Measurements from ENCODE around the gene TOMM40. TPM values are rescaled to one million over a fixed set of nuclear protein-coding genes. Genes with fewer than 3 reads are reported as not detected.

Gene TOMM40
- total RNA-seq, 1 donor from 2014 or later, result 209 TPM

- no peak for DNase-seq (ENCODE audit: low spot score)
- Mint-ChIP-seq H3K36me3 (ENCODE audit: low read depth) (no peaks in the 10 kb centered on the region), H3K9me3 (no peaks in the 10 kb centered on the region), H3K27ac (no peak overlapping the region), H3K4me3 (no peak overlapping the region), H3K27me3 (ENCODE audit: insufficient read depth) (peaks cover 17% of the 10 kb centered on the region), H3K4me1 (ENCODE audit: low read depth) (peaks cover 5% of the 10 kb centered on the region)
- intact Hi-C loops (cut with micrococcal nuclease), result no loop called here
Measured at GRCh38 chr19:44930088-44930487, 39.0 kb downstream of the TOMM40 start.

- peaks cover 10% of the 10 kb centered on the region for H3K27me3 Mint-ChIP-seq (ENCODE audit: insufficient read depth)
- no peak overlapping the region for H3K27ac Mint-ChIP-seq
- DNase-seq (ENCODE audit: low spot score), result no peak
- H3K9me3 Mint-ChIP-seq, result no peaks in the 10 kb centered on the region
- intact Hi-C loops (cut with micrococcal nuclease), result no loop called here
- no peak overlapping the region for H3K4me3 Mint-ChIP-seq
- H3K4me1 Mint-ChIP-seq (ENCODE audit: low read depth), result peaks cover 5% of the 10 kb centered on the region
- no peaks in the 10 kb centered on the region for H3K36me3 Mint-ChIP-seq (ENCODE audit: low read depth)
Measured at GRCh38 chr19:44931541-44931940, 40.5 kb downstream of the TOMM40 start.

- no peak overlapping the region for H3K4me3 Mint-ChIP-seq
- H3K27me3 Mint-ChIP-seq (ENCODE audit: insufficient read depth), result no peaks in the 10 kb centered on the region
- H3K4me1 Mint-ChIP-seq (ENCODE audit: low read depth), result no peaks in the 10 kb centered on the region
- no peak overlapping the region for H3K27ac Mint-ChIP-seq
- no peaks in the 10 kb centered on the region for H3K9me3 Mint-ChIP-seq
- intact Hi-C loops (cut with micrococcal nuclease), result no loop called here
- no peaks in the 10 kb centered on the region for H3K36me3 Mint-ChIP-seq (ENCODE audit: low read depth)
- no peak for DNase-seq (ENCODE audit: low spot score)
Measured at GRCh38 chr19:44939668-44940067, 48.6 kb downstream of the TOMM40 start.

- Mint-ChIP-seq H3K36me3 (ENCODE audit: low read depth) (no peaks in the 10 kb centered on the region), H3K4me3 (no peak within 1 kb of the TSS), H3K9me3 (no peaks in the 10 kb centered on the region), H3K27me3 (ENCODE audit: insufficient read depth) (no peaks in the 10 kb centered on the region), H3K27ac (no peak within 1 kb of the TSS), H3K4me1 (ENCODE audit: low read depth) (no peaks in the 10 kb centered on the region)
- intact Hi-C loops (cut with micrococcal nuclease), result no loop called here
- no peak for DNase-seq (ENCODE audit: low spot score)
Measured at GRCh38 chr19:44942067-44942571, 51.1 kb downstream of the TOMM40 start, which contains the start of gene APOC4. TSS of gene APOC4 (plus strand) at chr19:44942237. CDS start at chr19:44942278, 41 bp downstream.

- H3K27ac Mint-ChIP-seq, result no peak overlapping the region
- no peaks in the 10 kb centered on the region for H3K27me3 Mint-ChIP-seq (ENCODE audit: insufficient read depth)
- no peaks in the 10 kb centered on the region for H3K9me3 Mint-ChIP-seq
- no peak overlapping the region for H3K4me3 Mint-ChIP-seq
- no peak for DNase-seq (ENCODE audit: low spot score)
- no peaks in the 10 kb centered on the region for H3K4me1 Mint-ChIP-seq (ENCODE audit: low read depth)
- intact Hi-C loops (cut with micrococcal nuclease), result no loop called here
- no peaks in the 10 kb centered on the region for H3K36me3 Mint-ChIP-seq (ENCODE audit: low read depth)
Measured at GRCh38 chr19:44943801-44944249, 52.8 kb downstream of the TOMM40 start.

- H3K9me3 Mint-ChIP-seq, result no peaks in the 10 kb centered on the region
- H3K4me1 Mint-ChIP-seq (ENCODE audit: low read depth), result no peaks in the 10 kb centered on the region
- H3K27me3 Mint-ChIP-seq (ENCODE audit: insufficient read depth), result no peaks in the 10 kb centered on the region
- no peak overlapping the region for H3K4me3 Mint-ChIP-seq
- H3K36me3 Mint-ChIP-seq (ENCODE audit: low read depth), result peaks cover 1% of the 10 kb centered on the region
- DNase-seq (ENCODE audit: low spot score), result no peak
- intact Hi-C loops (cut with micrococcal nuclease), result no loop called here
- no peak overlapping the region for H3K27ac Mint-ChIP-seq
Measured at GRCh38 chr19:44947041-44947581, 56.1 kb downstream of the TOMM40 start.

GRCh38 chr19:44948237-44948636 is 57.2 kb downstream of the TOMM40 start:
- Mint-ChIP-seq H3K4me3 (no peak overlapping the region), H3K27me3 (ENCODE audit: insufficient read depth) (no peaks in the 10 kb centered on the region), H3K27ac (no peak overlapping the region), H3K9me3 (no peaks in the 10 kb centered on the region), H3K4me1 (ENCODE audit: low read depth) (no peaks in the 10 kb centered on the region), H3K36me3 (ENCODE audit: low read depth) (peaks cover 1% of the 10 kb centered on the region)
- DNase-seq (ENCODE audit: low spot score), result no peak
- intact Hi-C loops (cut with micrococcal nuclease), result no loop called here

- Mint-ChIP-seq H3K27ac (no peak overlapping the region), H3K27me3 (ENCODE audit: insufficient read depth) (no peaks in the 10 kb centered on the region), H3K9me3 (no peaks in the 10 kb centered on the region), H3K4me1 (ENCODE audit: low read depth) (peaks cover 6% of the 10 kb centered on the region), H3K4me3 (no peak overlapping the region), H3K36me3 (ENCODE audit: low read depth) (peaks cover 1% of the 10 kb centered on the region)
- intact Hi-C loops (cut with micrococcal nuclease), result no loop called here
- DNase-seq (ENCODE audit: low spot score), result no peak
Measured at GRCh38 chr19:44948763-44949374, 57.8 kb downstream of the TOMM40 start.

GRCh38 chr19:44949550-44949949 is 58.5 kb downstream of the TOMM40 start:
- no peak for DNase-seq (ENCODE audit: low spot score)
- H3K4me1 Mint-ChIP-seq (ENCODE audit: low read depth), result peaks cover 7% of the 10 kb centered on the region
- H3K4me3 Mint-ChIP-seq, result no peak overlapping the region
- H3K36me3 Mint-ChIP-seq (ENCODE audit: low read depth), result peaks cover 1% of the 10 kb centered on the region
- intact Hi-C loops (cut with micrococcal nuclease), result no loop called here
- H3K27ac Mint-ChIP-seq, result no peak overlapping the region
- no peaks in the 10 kb centered on the region for H3K9me3 Mint-ChIP-seq
- H3K27me3 Mint-ChIP-seq (ENCODE audit: insufficient read depth), result no peaks in the 10 kb centered on the region

- DNase-seq (ENCODE audit: low spot score), result peak; percentile 49
- Mint-ChIP-seq H3K9me3 (no peaks in the 10 kb centered on the region), H3K27ac (no peak overlapping the region), H3K27me3 (ENCODE audit: insufficient read depth) (no peaks in the 10 kb centered on the region), H3K4me1 (ENCODE audit: low read depth) (peaks cover 16% of the 10 kb centered on the region), H3K36me3 (ENCODE audit: low read depth) (peaks cover 1% of the 10 kb centered on the region), H3K4me3 (no peak overlapping the region)
- intact Hi-C loops (cut with micrococcal nuclease), result loop anchor here (1.0 to 5.0 kb wide), 5 partner anchors 48 to 262 kb away; no protein-coding TSS in a partner anchor
Measured at GRCh38 chr19:44951179-44952159, 60.4 kb downstream of the TOMM40 start.
